Mononuclear cell (primary cell): ENCODE data around the gene EFHC2. TPM values are rescaled to one million over a fixed set of nuclear protein-coding genes. Genes with fewer than 3 reads are reported as not detected.
"Not testable (repeated sequence)": the region's sequence is repeated elsewhere in the genome, so short reads cannot be mapped to it uniquely, and the experiment has no call there.

Experiments
- H3K27me3 ChIP-seq: 2 replicates; pipeline ENCODE4 v1.6.0; 2011; ENCODE audit warnings: low read length, control low read depth; ENCODE audit not compliant: insufficient read depth
- H3K4me1 ChIP-seq: 2 replicates; pipeline ENCODE4 v1.5.1; 2011; ENCODE audit warnings: mild to moderate bottlenecking, low read length, control low read depth; ENCODE audit not compliant: insufficient read depth
- H3K4me3 ChIP-seq: 2 replicates; pipeline ENCODE4 v1.5.1; 2011; ENCODE audit warnings: mild to moderate bottlenecking, low read length, moderate library complexity
- H3K9me3 ChIP-seq: 2 replicates; pipeline ENCODE4 v1.5.1; 2011; ENCODE audit warnings: low read depth, mild to moderate bottlenecking, control low read depth, low read length
- total RNA-seq: library from RNA; depleted of rRNA; stranded (reverse); fragments of >200 nt; gene quantifications from one replicate; pipeline ENCODE4 v1.2.3, GENCODE V29; 2012

The EFHC2 gene
- total RNA-seq, 1 donor: 6.1 TPM

DNA sequence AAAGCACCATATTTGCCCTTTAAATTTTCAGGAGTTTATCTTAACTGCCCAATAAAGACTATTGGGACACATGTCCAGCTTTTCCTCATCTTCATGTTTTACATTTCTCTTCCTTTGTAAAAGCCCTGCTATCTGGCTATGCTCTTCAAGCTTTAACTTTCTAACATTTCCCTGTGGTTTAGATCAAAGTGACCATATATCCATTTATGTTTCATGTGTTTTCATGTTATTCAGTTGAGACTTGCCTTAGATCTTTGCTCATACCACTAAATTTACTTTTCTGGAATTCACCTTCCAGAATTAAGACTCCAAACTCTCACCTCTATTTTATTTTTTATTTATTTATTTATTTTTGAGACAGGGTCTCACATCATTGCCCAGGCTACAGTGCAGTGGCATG is 78.5 kb downstream of the EFHC2 start:
- H3K9me3 ChIP-seq: no peaks in the 10 kb centered on the region
- peaks cover 4% of the 10 kb centered on the region for H3K4me1 ChIP-seq
- H3K4me3 ChIP-seq: no peak overlapping the region
- H3K27me3 ChIP-seq: peaks cover 8% of the 10 kb centered on the region

DNA sequence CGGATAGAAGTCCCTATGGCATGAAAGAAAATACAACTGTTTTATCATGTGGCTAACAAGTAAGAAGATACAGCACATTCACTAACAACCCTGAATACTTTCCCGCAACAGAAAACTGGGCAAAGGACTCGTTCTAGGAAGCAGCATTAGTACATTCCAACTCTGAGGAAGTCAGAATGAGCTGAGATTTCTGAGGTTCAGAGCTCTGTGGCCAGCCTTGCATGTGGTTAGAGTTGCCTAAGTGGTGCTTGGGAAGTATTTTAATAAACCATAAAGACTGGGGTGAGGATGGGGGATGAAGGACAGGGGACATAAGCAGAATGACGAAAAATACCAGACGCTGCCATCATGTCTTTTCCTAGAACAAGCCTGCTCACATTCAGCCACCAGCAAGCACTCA is 82.2 kb downstream of the EFHC2 start:
- Histone ChIP-seq H3K27me3 (peaks cover 8% of the 10 kb centered on the region), H3K4me1 (peaks cover 4% of the 10 kb centered on the region), H3K9me3 (no peaks in the 10 kb centered on the region), H3K4me3 (no peak overlapping the region)

DNA sequence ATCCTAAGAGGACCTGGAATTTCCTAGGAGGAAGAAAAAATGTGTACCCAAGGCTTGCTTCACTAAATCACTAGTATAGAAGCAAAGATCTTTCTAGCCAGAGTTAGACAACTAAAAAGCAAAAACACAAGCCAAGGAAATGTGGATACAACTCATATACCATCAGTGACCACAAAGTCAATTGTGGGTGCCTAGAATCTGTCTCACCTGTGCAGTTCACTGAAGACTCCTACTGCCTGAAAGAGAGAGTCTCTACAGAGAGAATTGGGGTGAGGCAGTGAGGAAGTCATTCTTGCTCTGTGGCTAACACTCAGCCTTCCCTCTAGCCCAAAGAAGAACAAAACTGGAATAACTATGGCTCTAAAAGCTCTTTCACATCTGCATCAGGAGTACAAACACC is 82.9 kb downstream of the EFHC2 start:
- no peaks in the 10 kb centered on the region for H3K9me3 ChIP-seq
- H3K4me1 ChIP-seq: peaks cover 4% of the 10 kb centered on the region
- H3K4me3 ChIP-seq: no peak overlapping the region
- H3K27me3 ChIP-seq: peaks cover 8% of the 10 kb centered on the region

DNA sequence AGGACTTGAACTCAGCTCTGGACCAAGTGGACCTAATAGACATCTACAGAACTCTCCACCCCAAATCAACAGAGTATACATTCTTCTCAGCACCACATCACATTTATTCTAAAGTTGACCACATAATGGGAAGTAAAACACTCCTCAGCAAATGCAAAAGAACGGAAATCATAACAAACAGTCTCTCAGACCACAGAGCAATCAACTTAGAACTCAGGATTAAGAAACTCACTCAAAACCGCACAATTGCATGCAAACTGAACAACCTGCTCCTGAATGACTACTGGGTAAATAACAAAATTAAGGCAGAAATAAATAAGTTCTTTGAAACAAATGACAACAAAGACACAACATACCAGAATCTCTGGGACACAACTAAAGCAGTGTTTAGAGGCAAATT is 87.7 kb downstream of the EFHC2 start:
- H3K4me3 ChIP-seq, H3K9me3 ChIP-seq, H3K27me3 ChIP-seq: not testable (repeated sequence)
- peaks cover 21% of the 10 kb centered on the region for H3K4me1 ChIP-seq

DNA sequence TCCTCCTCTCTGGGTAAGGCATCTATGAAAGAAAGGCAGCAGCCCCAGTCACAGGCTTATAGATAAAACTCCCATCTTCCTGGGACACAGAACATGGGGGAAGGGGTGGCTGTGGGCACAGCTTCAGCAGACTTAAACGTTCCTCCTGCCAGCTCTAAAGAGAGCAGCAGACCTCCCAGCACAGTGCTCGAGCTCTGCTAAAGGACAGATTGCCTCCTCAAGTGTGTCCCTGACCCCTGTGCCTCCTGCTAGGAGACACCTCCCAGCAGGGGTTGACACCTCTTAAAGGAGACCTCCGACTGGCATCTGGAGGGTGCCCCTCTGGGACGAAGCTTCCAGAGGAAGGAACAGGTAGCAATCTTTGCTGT is 89.9 kb downstream of the EFHC2 start:
- Histone ChIP-seq H3K9me3 (no peaks in the 10 kb centered on the region), H3K27me3 (no peaks in the 10 kb centered on the region), H3K4me1 (peaks cover 21% of the 10 kb centered on the region), H3K4me3 (no peak overlapping the region)

DNA sequence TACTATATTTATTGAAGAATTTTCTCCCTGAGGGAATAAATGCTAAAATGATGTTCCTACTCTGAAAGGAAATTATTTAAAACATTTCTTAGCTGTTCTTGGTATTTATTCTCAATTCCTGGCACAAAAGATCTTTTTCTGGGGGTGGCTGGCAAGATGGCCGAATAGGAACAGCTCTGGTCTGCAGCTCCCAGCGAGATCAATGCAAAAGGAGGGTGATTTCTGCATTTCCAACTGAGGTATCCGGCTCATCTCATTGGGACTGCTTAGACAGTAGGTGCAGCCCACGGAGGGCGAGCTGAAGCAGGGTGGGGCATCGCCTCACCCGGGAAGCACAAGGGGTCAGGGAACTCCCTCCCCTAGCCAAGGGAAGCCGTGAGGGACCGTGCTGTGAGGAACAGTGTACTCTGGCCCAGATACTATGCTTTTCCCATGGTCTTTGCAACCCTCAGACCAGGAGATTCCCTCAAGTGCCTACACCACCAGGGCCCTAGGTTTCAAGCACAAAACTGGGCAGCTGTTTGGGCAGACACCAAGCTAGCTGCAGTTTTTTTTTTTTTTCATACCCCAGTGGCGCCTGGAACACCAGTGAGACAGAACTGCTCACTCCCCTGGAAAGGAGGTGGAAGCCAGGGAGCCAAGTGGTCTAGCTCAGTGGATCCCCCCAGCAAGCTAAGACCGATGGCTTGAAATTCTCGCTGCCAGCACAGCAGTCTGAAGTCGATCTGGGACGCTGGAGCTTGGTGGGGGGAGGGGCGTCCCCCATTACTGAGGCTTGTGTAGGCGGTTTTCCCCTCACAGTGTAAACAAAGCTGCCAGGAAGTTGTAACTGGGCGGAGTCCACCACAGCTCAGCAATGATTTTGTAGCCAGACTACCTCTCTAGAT is 90.5 kb downstream of the EFHC2 start:
- H3K4me1 ChIP-seq: peaks cover 21% of the 10 kb centered on the region
- not testable (repeated sequence) for H3K4me3 ChIP-seq, H3K27me3 ChIP-seq, H3K9me3 ChIP-seq

DNA sequence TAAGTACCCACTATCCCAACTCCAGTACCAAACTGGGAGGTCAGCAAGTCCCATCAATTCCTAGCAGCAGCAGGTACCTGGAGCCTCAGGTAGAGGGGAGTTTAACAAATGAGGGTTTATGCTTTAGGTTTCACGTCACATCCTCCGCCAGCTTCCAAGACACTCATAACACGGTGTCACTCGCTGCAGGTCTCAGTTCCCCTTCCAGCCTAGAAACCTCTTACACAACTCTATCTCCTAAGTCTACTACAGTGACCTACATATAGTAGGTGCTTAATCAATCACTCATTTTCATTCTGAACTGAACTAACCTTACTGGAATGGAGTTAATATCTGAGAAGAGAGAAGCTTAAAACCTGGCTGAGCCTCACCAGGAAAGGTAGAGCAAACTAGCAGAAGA is 96.0 kb downstream of the EFHC2 start:
- no peaks in the 10 kb centered on the region for H3K27me3 ChIP-seq
- H3K4me1 ChIP-seq: peaks cover 6% of the 10 kb centered on the region
- H3K4me3 ChIP-seq: no peak overlapping the region
- H3K9me3 ChIP-seq: no peaks in the 10 kb centered on the region

DNA sequence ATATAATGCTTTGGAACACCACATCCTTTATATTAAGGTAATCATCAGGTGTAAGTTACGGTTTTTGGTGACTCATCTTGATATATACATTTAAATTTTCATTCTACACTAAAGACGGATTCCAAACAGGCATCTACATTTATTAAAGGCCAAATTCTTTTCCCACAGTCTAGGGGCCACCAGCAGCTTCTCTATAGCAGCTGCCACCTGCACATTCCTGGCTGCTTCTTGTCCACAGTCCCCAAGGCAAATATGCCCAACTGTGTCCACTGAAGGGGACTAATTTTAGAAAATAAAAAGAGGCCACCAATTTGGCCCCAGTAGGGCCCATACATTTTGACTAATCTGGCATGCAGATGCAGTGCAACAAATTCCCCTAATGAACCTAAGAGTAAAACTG is 96.6 kb downstream of the EFHC2 start:
- H3K4me3 ChIP-seq: no peak overlapping the region
- no peaks in the 10 kb centered on the region for H3K9me3 ChIP-seq
- peaks cover 6% of the 10 kb centered on the region for H3K4me1 ChIP-seq
- H3K27me3 ChIP-seq: no peaks in the 10 kb centered on the region

DNA sequence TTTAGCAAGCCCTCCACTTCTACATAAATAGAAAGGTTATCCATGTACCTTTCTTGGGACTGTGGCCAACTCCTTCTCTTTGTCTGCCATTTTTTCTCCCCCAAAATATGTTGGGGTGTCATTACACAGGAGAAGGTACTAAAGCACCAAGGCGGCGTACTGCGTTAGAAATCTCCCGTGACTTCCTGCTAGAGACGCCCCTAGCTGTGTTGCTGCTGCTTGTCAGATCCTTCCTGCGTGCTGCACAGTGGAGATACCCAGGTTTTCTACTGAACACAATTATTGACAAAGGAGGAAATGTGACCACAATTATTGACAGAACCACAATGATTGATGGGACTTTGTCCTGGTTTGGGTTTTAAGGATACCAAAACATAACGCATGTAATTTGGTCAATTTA is 97.7 kb downstream of the EFHC2 start:
- Histone ChIP-seq H3K4me1 (peaks cover 6% of the 10 kb centered on the region), H3K27me3 (no peaks in the 10 kb centered on the region), H3K9me3 (no peaks in the 10 kb centered on the region), H3K4me3 (no peak overlapping the region)

DNA sequence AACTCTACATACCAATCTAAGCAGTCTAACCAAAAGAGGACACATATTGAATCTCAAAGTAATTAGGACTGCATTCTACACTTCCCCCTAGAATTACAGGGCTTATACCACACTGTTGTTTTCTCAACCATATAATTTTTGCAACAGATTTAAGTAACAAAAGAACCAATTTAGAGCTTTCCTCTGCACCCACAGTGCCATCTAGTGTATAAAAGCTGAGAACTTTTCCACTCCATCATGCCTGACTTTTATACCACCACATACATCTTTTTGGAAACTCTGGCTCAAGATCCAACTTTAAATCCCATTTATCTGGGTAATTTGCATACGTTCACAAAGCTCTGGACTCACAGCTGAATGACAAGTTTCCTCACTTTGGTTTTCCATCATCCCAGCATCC is 99.5 kb downstream of the EFHC2 start:
- no peaks in the 10 kb centered on the region for H3K27me3 ChIP-seq
- no peak overlapping the region for H3K4me3 ChIP-seq

DNA sequence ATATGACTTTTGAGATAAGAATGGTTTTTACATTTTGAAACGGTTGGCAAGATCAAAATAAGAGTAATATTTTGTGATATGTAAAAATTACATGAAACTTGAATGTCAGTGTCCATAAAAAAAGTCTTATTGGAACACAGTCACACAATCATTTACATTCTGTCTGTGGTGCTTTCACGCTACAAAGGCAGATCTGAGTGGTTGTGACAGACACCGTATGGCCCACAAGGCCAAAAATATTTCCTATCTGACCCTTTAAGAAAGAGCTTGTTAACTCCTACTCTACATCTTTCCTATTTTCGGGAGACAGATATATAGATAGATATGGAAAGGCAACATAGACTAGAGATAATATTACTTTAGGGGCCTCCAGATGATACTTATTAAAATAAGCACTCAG is 101.9 kb downstream of the EFHC2 start:
- no peaks in the 10 kb centered on the region for H3K9me3 ChIP-seq
- H3K4me1 ChIP-seq: peaks cover 6% of the 10 kb centered on the region
- no peak overlapping the region for H3K4me3 ChIP-seq
- H3K27me3 ChIP-seq: no peaks in the 10 kb centered on the region

More for the DNA sequence above, 99.5 kb downstream of the EFHC2 start:
- Histone ChIP-seq H3K4me1 (peaks cover 6% of the 10 kb centered on the region), H3K9me3 (no peaks in the 10 kb centered on the region)

DNA sequence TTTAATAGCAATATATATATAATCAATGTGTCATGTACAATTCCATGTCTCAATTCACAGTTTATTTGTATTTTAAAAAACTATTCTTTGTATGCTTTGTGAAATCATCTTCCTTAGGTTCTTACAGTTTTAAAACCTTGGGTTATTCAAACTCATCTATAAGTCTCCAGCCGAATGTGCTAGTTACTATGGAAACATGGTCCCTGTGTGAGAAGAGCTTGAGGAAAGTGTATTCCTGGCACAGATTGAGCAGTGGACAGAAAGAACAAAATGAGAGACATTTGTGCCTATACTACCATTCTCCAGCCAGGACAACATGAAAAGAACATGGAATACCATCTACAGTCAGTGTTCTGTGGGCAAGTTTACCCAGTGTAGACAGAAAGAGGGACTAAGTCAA is 103.4 kb downstream of the EFHC2 start:
- Histone ChIP-seq H3K4me3 (no peak overlapping the region), H3K4me1 (no peaks in the 10 kb centered on the region), H3K9me3 (no peaks in the 10 kb centered on the region), H3K27me3 (no peaks in the 10 kb centered on the region)

DNA sequence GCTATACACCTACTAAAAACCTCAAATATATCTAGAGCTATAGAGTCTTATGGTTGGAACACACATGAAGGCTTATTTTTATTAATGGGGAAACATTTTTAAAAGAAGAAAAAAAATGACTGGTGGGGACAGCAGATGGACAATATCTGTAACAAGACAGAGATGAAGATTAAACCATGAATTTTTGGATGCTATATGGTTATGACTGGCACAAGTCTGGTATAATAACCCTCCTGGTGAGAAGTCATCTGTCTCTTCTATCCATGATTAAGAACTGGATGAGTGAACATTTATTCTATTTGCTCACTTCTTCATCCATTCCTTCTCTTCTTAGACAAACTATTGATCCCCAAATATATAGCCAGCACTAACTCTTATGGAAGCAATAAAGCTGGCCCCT is 104.4 kb downstream of the EFHC2 start:
- Histone ChIP-seq H3K4me3 (no peak overlapping the region), H3K9me3 (no peaks in the 10 kb centered on the region), H3K4me1 (no peaks in the 10 kb centered on the region), H3K27me3 (no peaks in the 10 kb centered on the region)

DNA sequence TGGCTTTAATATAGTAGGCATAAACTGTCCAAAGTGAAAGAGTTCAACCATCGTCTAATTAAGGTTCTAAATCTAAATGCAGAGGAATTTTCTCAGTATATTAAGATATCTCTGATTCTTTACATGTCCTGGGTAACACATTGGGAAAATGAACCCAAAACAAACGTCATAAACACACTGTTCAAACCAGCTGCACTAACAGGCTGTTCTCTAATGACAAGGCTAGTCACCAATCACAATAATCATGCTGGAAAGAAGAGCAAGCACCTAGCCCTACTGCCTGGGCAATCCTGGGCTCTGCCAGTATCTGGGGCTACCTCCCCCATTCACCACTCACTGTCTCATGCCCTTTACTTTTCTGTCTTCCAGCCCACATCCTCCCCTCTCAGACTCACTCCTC is 107.9 kb downstream of the EFHC2 start:
- H3K4me1 ChIP-seq: no peaks in the 10 kb centered on the region
- H3K9me3 ChIP-seq: no peaks in the 10 kb centered on the region
- no peak overlapping the region for H3K4me3 ChIP-seq
- no peaks in the 10 kb centered on the region for H3K27me3 ChIP-seq

DNA sequence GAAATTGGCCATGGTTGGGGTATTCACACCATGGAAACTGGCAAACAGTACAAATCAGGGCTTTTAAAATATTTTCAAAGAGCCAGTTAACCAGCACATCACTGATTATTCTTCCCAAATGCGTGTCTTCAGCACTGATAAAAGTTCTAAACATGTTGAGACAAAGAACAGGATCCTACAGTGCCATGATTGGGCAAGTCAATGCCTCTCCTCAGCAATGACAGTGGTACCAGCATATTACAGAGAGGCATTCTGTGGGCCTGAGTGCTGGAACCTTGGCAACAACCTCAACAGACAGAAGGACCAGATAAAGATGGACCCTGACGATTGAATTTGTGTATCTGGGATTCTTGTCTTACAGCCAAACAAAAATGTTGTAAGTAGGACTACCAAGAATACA is 108.9 kb downstream of the EFHC2 start:
- Histone ChIP-seq H3K4me3 (no peak overlapping the region), H3K9me3 (no peaks in the 10 kb centered on the region), H3K27me3 (no peaks in the 10 kb centered on the region), H3K4me1 (no peaks in the 10 kb centered on the region)

DNA sequence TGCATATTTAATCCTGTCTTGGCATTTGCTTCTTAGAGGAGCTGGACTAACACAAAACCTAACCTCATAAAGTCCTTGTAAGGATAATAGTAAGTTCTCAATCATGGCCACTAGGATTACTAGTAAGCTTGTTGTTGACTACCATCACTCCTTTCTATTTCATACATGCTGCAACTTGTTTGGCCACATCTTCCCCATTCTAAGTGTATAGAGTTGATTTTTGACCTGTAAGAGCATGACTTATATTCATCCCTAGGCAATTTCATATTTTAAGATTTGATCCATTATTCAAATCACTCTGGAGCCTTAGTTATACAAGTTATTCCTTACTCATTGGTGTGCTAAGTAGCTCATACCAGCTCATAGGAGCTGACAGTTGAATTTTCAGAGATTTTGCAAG is 109.4 kb downstream of the EFHC2 start:
- H3K27me3 ChIP-seq: no peaks in the 10 kb centered on the region
- no peaks in the 10 kb centered on the region for H3K4me1 ChIP-seq
- H3K4me3 ChIP-seq: no peak overlapping the region
- H3K9me3 ChIP-seq: no peaks in the 10 kb centered on the region
